ENCODE data around the gene OR2S2.

GRCh38 chr9:35907711-35908503 lies 50.0 kb downstream of the OR2S2 start:
- TF ChIP-seq CTCF (IDR thresholded peaks at IDR 0.05) (no peak), POLR2A (IDR thresholded peaks at IDR 0.05) (no peak)

All from right lobe of liver (tissue), 4 donors.